CD4-positive, alpha-beta memory T cell (primary cell): Measurements from ENCODE around the gene SLC22A23. TPM values are rescaled to one million over a fixed set of nuclear protein-coding genes. Genes with fewer than 3 reads are reported as not detected.
"Not testable (repeated sequence)": the region's sequence is repeated elsewhere in the genome, so short reads cannot be mapped to it uniquely, and the experiment has no call there.

ENCODE experiments used
- CTCF ChIA-PET: fragments of 350-600 bp; sonication (Branson Sonifier 250); formaldehyde crosslinking; loops from one replicate; lab custom pipeline; 2021; ENCODE audit warnings: inconsistent platforms; ENCODE audit not compliant: partially characterized antibody; lab: Charles Lee
- POLR2A ChIA-PET: fragments of 350-600 bp; sonication (Branson Sonifier 250); formaldehyde crosslinking; loops from one replicate; lab custom pipeline; 2021; ENCODE audit not compliant: partially characterized antibody; lab: Charles Lee
- DNase-seq, 5 donors: peaks; one replicate each; pipeline versions ENCODE4 v3.0.0 to v3.0.0-alpha.2; 2020 to 2022; ENCODE audit warnings: mixed read lengths in 1 of 5
- H3K27ac ChIP-seq: one replicate; pipeline ENCODE4 v1.7.0; 2013; ENCODE audit warnings: low read depth, low read length
- H3K27me3 ChIP-seq: 2 replicates; pipeline ENCODE4 v1.7.0; 2013; ENCODE audit warnings: mild to moderate bottlenecking, low read length, moderate library complexity; ENCODE audit not compliant: insufficient read depth
- H3K36me3 ChIP-seq: 2 replicates; pipeline ENCODE4 v1.7.0; 2013; ENCODE audit warnings: mild to moderate bottlenecking, low read length, moderate library complexity; ENCODE audit not compliant: insufficient read depth
- H3K4me1 ChIP-seq: 2 replicates; pipeline ENCODE4 v1.7.0; 2013; ENCODE audit warnings: mild to moderate bottlenecking, low read length, moderate library complexity; ENCODE audit not compliant: insufficient read depth
- H3K4me3 ChIP-seq, 2 donors: one replicate each; pipeline ENCODE4 v1.7.0; 2013; ENCODE audit warnings: low read length in 2 of 2, mild to moderate bottlenecking in 1 of 2
- H3K9me3 ChIP-seq, 2 donors: one replicate each; pipeline ENCODE4 v1.7.0; 2013; ENCODE audit warnings: low read length in 2 of 2, control low read depth in 1 of 2; ENCODE audit not compliant: control insufficient read depth in 1 of 2
- H3K27ac Mint-ChIP-seq, 7 donors: one replicate each; pipeline ENCODE4 v1.8.0; 2020 to 2021; ENCODE audit warnings: mixed read lengths in 7 of 7, mild to moderate bottlenecking in 6 of 7, inconsistent platforms in 3 of 7, moderate library complexity in 3 of 7
- H3K27me3 Mint-ChIP-seq, 2 donors: one replicate each; pipeline ENCODE4 v1.8.0; 2020 to 2021; ENCODE audit warnings: mixed read lengths in 2 of 2
- H3K36me3 Mint-ChIP-seq, 2 donors: one replicate each; pipeline ENCODE4 v1.8.0; 2020 to 2021; ENCODE audit warnings: mixed read lengths in 2 of 2, inconsistent platforms in 1 of 2, mild to moderate bottlenecking in 1 of 2
- H3K4me1 Mint-ChIP-seq, 4 donors: one replicate each; pipeline ENCODE4 v1.8.0; 2020 to 2021; ENCODE audit warnings: mixed read lengths in 4 of 4, mild to moderate bottlenecking in 1 of 4
- H3K4me3 Mint-ChIP-seq, 8 donors: one replicate each; pipeline ENCODE4 v1.8.0; 2020 to 2021; ENCODE audit warnings: mixed read lengths in 8 of 8, mild to moderate bottlenecking in 7 of 8, moderate library complexity in 6 of 8, inconsistent platforms in 3 of 8
- H3K9me3 Mint-ChIP-seq, 8 donors: one replicate each; pipeline ENCODE4 v1.8.0; 2020 to 2021; ENCODE audit warnings: mixed read lengths in 8 of 8, mild to moderate bottlenecking in 5 of 8, inconsistent platforms in 3 of 8, moderate library complexity in 1 of 8
- intact Hi-C: fragments of 100-400 bp; cut with micrococcal nuclease; formaldehyde crosslinking; loops from one replicate; pipeline ENCODE4 v1.15.1; 2023
- polyA plus RNA-seq, 2 donors: library from polyadenylated mRNA; unstranded; fragments of 300-500 nt; fragmentation: Illumina TruSeq; gene quantifications; one replicate each; pipeline ENCODE4 v1.2.3, GENCODE V29; 2021
- total RNA-seq, 2 experiments: library from RNA; stranded (reverse); gene quantifications; one replicate each; pipeline ENCODE4 v1.2.3, GENCODE V29; 2021

Gene SLC22A23
- total and polyA plus RNA-seq, 4 experiments from 2014 or later, result 0.32 to 12.5 (median 5.7) TPM

GRCh38 chr6:3389390-3390167 is 67.3 kb downstream of the SLC22A23 start:
- Mint-ChIP-seq H3K4me1 (no peaks in the 10 kb centered on the region), H3K9me3 (no peaks in the 10 kb centered on the region), H3K36me3 (peaks cover 0 to 6% of the 10 kb centered on the region in 2 donors), H3K27me3 (no peaks in the 10 kb centered on the region), H3K4me3 (no peak overlapping the region), H3K27ac (no peak overlapping the region)
- DNase-seq, result no peak
- H3K9me3 ChIP-seq, result no peaks in the 10 kb centered on the region
- no peaks in the 10 kb centered on the region for H3K36me3 ChIP-seq
- ChIA-PET CTCF (no interaction called here), POLR2A (no interaction called here)
- no peak overlapping the region for H3K27ac ChIP-seq
- H3K4me3 ChIP-seq, result no peak overlapping the region
- H3K4me1 ChIP-seq, result no peaks in the 10 kb centered on the region
- intact Hi-C loops, result no loop called here
- no peaks in the 10 kb centered on the region for H3K27me3 ChIP-seq

GRCh38 chr6:3388786-3389185 is 68.1 kb downstream of the SLC22A23 start:
- no peak for DNase-seq
- H3K27me3 Mint-ChIP-seq, result no peaks in the 10 kb centered on the region
- ChIA-PET CTCF (no interaction called here), POLR2A (no interaction called here)
- H3K27me3 ChIP-seq, result no peaks in the 10 kb centered on the region
- intact Hi-C loops, result no loop called here
- H3K9me3 Mint-ChIP-seq, result no peaks in the 10 kb centered on the region
- H3K27ac Mint-ChIP-seq, result no peak overlapping the region
- no peaks in the 10 kb centered on the region for H3K9me3 ChIP-seq
- H3K4me3 Mint-ChIP-seq, result no peak overlapping the region
- no peaks in the 10 kb centered on the region for H3K36me3 ChIP-seq
- H3K4me1 ChIP-seq, result no peaks in the 10 kb centered on the region
- H3K36me3 Mint-ChIP-seq, result peaks cover 0 to 6% of the 10 kb centered on the region in 2 donors
- H3K4me1 Mint-ChIP-seq, result no peaks in the 10 kb centered on the region
- no peak overlapping the region for H3K27ac ChIP-seq
- no peak overlapping the region for H3K4me3 ChIP-seq

- Mint-ChIP-seq H3K4me1 (peaks cover 0 to 4% (median 0%) of the 10 kb centered on the region in 4 donors), H3K36me3 (peaks cover 0 to 6% of the 10 kb centered on the region in 2 donors), H3K27ac (no peak overlapping the region), H3K4me3 (no peak overlapping the region), H3K27me3 (no peaks in the 10 kb centered on the region), H3K9me3 (peaks cover 0 to 2% (median 0%) of the 10 kb centered on the region in 8 donors)
- no peak for DNase-seq
- Histone ChIP-seq H3K36me3 (no peaks in the 10 kb centered on the region), H3K4me3 (no peak overlapping the region), H3K27me3 (no peaks in the 10 kb centered on the region), H3K27ac (no peak overlapping the region), H3K4me1 (no peaks in the 10 kb centered on the region), H3K9me3 (no peaks in the 10 kb centered on the region)
- CTCF ChIA-PET, result no interaction called here
- intact Hi-C loops, result no loop called here
- POLR2A ChIA-PET, result no interaction called here
These were observed 70.4 kb downstream of the SLC22A23 start for GRCh38 chr6:3386374-3386857.

- no peak for DNase-seq
- H3K27ac Mint-ChIP-seq, result no peak overlapping the region
- H3K4me1 Mint-ChIP-seq, result peaks cover 0 to 4% (median 0%) of the 10 kb centered on the region in 4 donors
- peaks cover 0 to 6% of the 10 kb centered on the region in 2 donors for H3K36me3 Mint-ChIP-seq
- Histone ChIP-seq H3K4me3 (no peak overlapping the region), H3K36me3 (no peaks in the 10 kb centered on the region), H3K27me3 (no peaks in the 10 kb centered on the region), H3K9me3 (no peaks in the 10 kb centered on the region), H3K4me1 (no peaks in the 10 kb centered on the region), H3K27ac (no peak overlapping the region)
- intact Hi-C loops, result no loop called here
- ChIA-PET CTCF (no interaction called here), POLR2A (no interaction called here)
- no peaks in the 10 kb centered on the region for H3K27me3 Mint-ChIP-seq
- peaks cover 0 to 2% (median 0%) of the 10 kb centered on the region in 8 donors for H3K9me3 Mint-ChIP-seq
- no peak overlapping the region for H3K4me3 Mint-ChIP-seq
These were observed 71.1 kb downstream of the SLC22A23 start for GRCh38 chr6:3385660-3386151.

- H3K4me3 Mint-ChIP-seq, H3K9me3 ChIP-seq, intact Hi-C loops, H3K27me3 Mint-ChIP-seq, H3K27ac Mint-ChIP-seq, H3K4me1 ChIP-seq, H3K36me3 ChIP-seq, DNase-seq, H3K27ac ChIP-seq, H3K36me3 Mint-ChIP-seq, H3K27me3 ChIP-seq, H3K4me1 Mint-ChIP-seq, POLR2A ChIA-PET, H3K9me3 Mint-ChIP-seq, H3K4me3 ChIP-seq, CTCF ChIA-PET: not testable (repeated sequence)
These were observed 71.7 kb downstream of the SLC22A23 start for GRCh38 chr6:3385181-3385580.

- peaks cover 0 to 2% (median 0%) of the 10 kb centered on the region in 8 donors for H3K9me3 Mint-ChIP-seq
- Histone ChIP-seq H3K4me1 (peaks cover 8% of the 10 kb centered on the region), H3K27me3 (no peaks in the 10 kb centered on the region), H3K36me3 (no peaks in the 10 kb centered on the region), H3K27ac (no peak overlapping the region), H3K9me3 (no peaks in the 10 kb centered on the region), H3K4me3 (no peak overlapping the region)
- H3K4me3 Mint-ChIP-seq, result no peak overlapping the region
- no peaks in the 10 kb centered on the region for H3K27me3 Mint-ChIP-seq
- ChIA-PET CTCF (no interaction called here), POLR2A (no interaction called here)
- peaks cover 0 to 6% of the 10 kb centered on the region in 2 donors for H3K36me3 Mint-ChIP-seq
- intact Hi-C loops, result no loop called here
- peaks cover 3 to 6% (median 3%) of the 10 kb centered on the region in 4 donors for H3K4me1 Mint-ChIP-seq
- no peak for DNase-seq
- H3K27ac Mint-ChIP-seq, result no peak overlapping the region
These were observed 72.4 kb downstream of the SLC22A23 start for GRCh38 chr6:3384241-3385143.

- Histone ChIP-seq H3K4me1 (peaks cover 15% of the 10 kb centered on the region), H3K4me3 (no peak overlapping the region), H3K9me3 (no peaks in the 10 kb centered on the region), H3K36me3 (no peaks in the 10 kb centered on the region), H3K27me3 (no peaks in the 10 kb centered on the region), H3K27ac (no peak overlapping the region)
- no peak overlapping the region for H3K4me3 Mint-ChIP-seq
- no peak overlapping the region for H3K27ac Mint-ChIP-seq
- H3K9me3 Mint-ChIP-seq, result peaks cover 0 to 2% (median 0%) of the 10 kb centered on the region in 8 donors
- DNase-seq, result no peak
- CTCF ChIA-PET, result no interaction called here
- intact Hi-C loops, result no loop called here
- POLR2A ChIA-PET, result no interaction called here
- no peaks in the 10 kb centered on the region for H3K27me3 Mint-ChIP-seq
- H3K36me3 Mint-ChIP-seq, result peaks cover 0 to 6% of the 10 kb centered on the region in 2 donors
- peaks cover 10 to 12% (median 10%) of the 10 kb centered on the region in 4 donors for H3K4me1 Mint-ChIP-seq
These were observed 73.3 kb downstream of the SLC22A23 start for GRCh38 chr6:3383525-3383924.
